ENCODE data around the gene WDR62.

WDR62 gene

GRCh38 chr19:36041831-36042230, 12.9 kb upstream of the WDR62 start:
- no peak for TF ChIP-seq CTCF (IDR thresholded peaks at IDR 0.05; ENCODE audit: extremely low read depth, missing control alignments)
- no peak for DNase-seq (ENCODE audit: low spot score)

- TF ChIP-seq CTCF (IDR thresholded peaks at IDR 0.05; ENCODE audit: extremely low read depth, missing control alignments) = no peak
- no peak for DNase-seq (ENCODE audit: low spot score)
These were observed 10.7 kb upstream of the WDR62 start for GRCh38 chr19:36043952-36044351.

- no peak for TF ChIP-seq CTCF (IDR thresholded peaks at IDR 0.05; ENCODE audit: extremely low read depth, missing control alignments)
- no peak for DNase-seq (ENCODE audit: low spot score)
These were observed 8.2 kb upstream of the WDR62 start for GRCh38 chr19:36046443-36047050.

- no peak for TF ChIP-seq CTCF (IDR thresholded peaks at IDR 0.05; ENCODE audit: extremely low read depth, missing control alignments)
- no peak for DNase-seq (ENCODE audit: low spot score)
These were observed 6.9 kb upstream of the WDR62 start for GRCh38 chr19:36047835-36048234.

GRCh38 chr19:36049080-36049698, 5.5 kb upstream of the WDR62 start:
- TF ChIP-seq CTCF (IDR thresholded peaks at IDR 0.05; ENCODE audit: extremely low read depth, missing control alignments) = no peak
- DNase-seq (ENCODE audit: low spot score) = no peak

GRCh38 chr19:36051236-36051635, 3.5 kb upstream of the WDR62 start:
- DNase-seq (ENCODE audit: low spot score) = no peak
- peak; percentile 26 for TF ChIP-seq CTCF (IDR thresholded peaks at IDR 0.05; ENCODE audit: extremely low read depth, missing control alignments)

GRCh38 chr19:36051637-36052036, 3.1 kb upstream of the WDR62 start:
- TF ChIP-seq CTCF (IDR thresholded peaks at IDR 0.05; ENCODE audit: extremely low read depth, missing control alignments) = no peak
- DNase-seq (ENCODE audit: low spot score) = no peak

Measured in GM20000 (cell line).